Erythroblast (primary cell): ENCODE measurements around the gene AJM1.

Source experiments
- GATA1 ChIP-seq: IDR thresholded peaks from 2 replicates; pipeline ENCODE4 v1.6.1; 2011; ENCODE audit warnings: low read depth, mild to moderate bottlenecking, control low read depth, low read length, moderate library complexity
- POLR2A ChIP-seq: IDR thresholded peaks from 2 replicates; pipeline ENCODE4 v1.6.1; 2011; ENCODE audit warnings: mild to moderate bottlenecking, low read length

- TF ChIP-seq POLR2A, result no peak
- TF ChIP-seq GATA1, result no peak
These were observed 12.9 kb upstream of the AJM1 start for GRCh38 chr9:136829412-136829811.
